NCI-H524 (cell line): ENCODE measurements around the gene DDX51.

Experiments
- DNase-seq, 2 experiments: peaks; one replicate each; lab custom pipeline; 2025; lab: John Stamatoyannopoulos, UW

DDX51 gene

GRCh38 chr12:132179431-132180362 lies 35.6 kb upstream of the DDX51 start:
- DNase-seq: no peak

- peak in 1 of 2 experiments; percentile 30 for DNase-seq
Observed at GRCh38 chr12:132178801-132179401, 34.8 kb upstream of the DDX51 start.

- DNase-seq: no peak
Observed at GRCh38 chr12:132178316-132178715, 34.2 kb upstream of the DDX51 start.

- DNase-seq: no peak
Observed at GRCh38 chr12:132176920-132177551, 32.9 kb upstream of the DDX51 start.

- no peak for DNase-seq
Observed at GRCh38 chr12:132176385-132176919, 32.3 kb upstream of the DDX51 start.

GRCh38 chr12:132175496-132176384 lies 31.6 kb upstream of the DDX51 start:
- DNase-seq: no peak

- no peak for DNase-seq
Observed at GRCh38 chr12:132174839-132175490, 30.8 kb upstream of the DDX51 start.

- no peak for DNase-seq
Observed at GRCh38 chr12:132174015-132174838, 30.1 kb upstream of the DDX51 start.

- DNase-seq: no peak
Observed at GRCh38 chr12:132173135-132174014, 29.3 kb upstream of the DDX51 start.

GRCh38 chr12:132172619-132173018 lies 28.5 kb upstream of the DDX51 start:
- DNase-seq: no peak

- DNase-seq: no peak
Observed at GRCh38 chr12:132171968-132172521, 27.9 kb upstream of the DDX51 start.

- no peak for DNase-seq
Observed at GRCh38 chr12:132171293-132171967, 27.3 kb upstream of the DDX51 start.

GRCh38 chr12:132170637-132171292 lies 26.6 kb upstream of the DDX51 start:
- DNase-seq: no peak

GRCh38 chr12:132170094-132170636 lies 26.0 kb upstream of the DDX51 start:
- DNase-seq: no peak

GRCh38 chr12:132169376-132169775 lies 25.3 kb upstream of the DDX51 start:
- no peak for DNase-seq

- DNase-seq: no peak
Observed at GRCh38 chr12:132168311-132169031, 24.4 kb upstream of the DDX51 start.
